ENCODE results near the gene CNPPD1.

CNPPD1 gene

DNA sequence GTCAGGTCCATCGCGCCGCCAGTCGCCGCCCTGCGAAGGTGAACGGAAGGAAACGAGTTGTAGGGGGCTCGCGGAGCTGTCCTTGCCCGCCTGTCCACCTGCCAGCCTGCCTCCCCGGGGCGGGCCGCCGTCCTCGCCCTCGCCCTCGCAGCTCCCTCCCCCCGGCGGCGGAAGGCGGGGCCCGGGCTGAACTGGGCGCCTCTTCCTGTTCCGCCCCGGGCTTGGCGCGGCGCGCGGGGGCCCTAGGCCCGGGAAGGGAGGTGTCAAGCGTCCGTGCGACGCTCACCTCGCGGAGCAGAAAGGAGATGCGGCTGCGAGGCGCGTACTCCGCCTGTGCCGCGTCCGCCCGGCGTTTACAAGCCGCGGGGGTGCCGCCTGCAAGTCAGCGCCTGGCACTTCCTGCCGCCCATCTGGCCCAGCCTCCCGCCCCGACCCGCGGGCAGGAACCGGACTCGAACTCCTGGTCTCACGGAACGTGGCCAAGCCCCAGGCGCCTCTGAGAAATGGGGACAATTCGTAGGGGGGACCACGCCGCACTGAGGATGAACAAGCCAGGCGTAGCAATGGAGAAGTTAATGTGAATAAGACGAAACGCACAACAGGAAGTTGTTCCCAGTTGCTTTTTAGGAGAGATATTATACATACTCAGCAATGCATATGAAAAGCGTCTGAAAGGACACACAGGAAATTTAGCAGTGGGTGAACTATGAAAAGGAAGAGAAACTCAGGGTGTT is at the start of gene CNPPD1:
Gene CNPPD1 (minus strand): TSS at position 108 of the 734 bp plus-strand sequence. CDS start 97 bp downstream, at position 11.
- peak; percentile 73 for DNase-seq (ENCODE audit: low spot score)

DNA sequence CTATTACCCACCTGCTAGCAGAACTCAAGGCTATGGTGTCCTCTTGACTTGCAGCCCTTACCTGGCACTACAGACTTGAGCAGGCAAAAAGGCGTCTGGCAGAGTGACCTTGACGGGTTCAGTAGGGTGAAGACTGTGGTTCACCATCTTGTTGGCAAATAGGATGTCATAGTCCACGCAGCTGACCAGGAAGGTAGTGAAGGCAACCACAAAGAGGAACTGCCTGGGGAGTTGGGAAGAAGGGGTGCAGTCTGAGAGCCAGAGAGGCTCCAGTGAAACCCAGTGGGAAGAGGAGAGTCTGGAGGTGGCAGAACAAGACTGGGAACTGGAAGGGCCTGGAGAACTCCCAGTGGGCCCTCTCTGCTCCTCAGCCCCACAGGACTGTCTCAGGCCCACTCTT is 48.6 kb upstream of the CNPPD1 start:
- no peak for DNase-seq (ENCODE audit: low spot score)

DNA sequence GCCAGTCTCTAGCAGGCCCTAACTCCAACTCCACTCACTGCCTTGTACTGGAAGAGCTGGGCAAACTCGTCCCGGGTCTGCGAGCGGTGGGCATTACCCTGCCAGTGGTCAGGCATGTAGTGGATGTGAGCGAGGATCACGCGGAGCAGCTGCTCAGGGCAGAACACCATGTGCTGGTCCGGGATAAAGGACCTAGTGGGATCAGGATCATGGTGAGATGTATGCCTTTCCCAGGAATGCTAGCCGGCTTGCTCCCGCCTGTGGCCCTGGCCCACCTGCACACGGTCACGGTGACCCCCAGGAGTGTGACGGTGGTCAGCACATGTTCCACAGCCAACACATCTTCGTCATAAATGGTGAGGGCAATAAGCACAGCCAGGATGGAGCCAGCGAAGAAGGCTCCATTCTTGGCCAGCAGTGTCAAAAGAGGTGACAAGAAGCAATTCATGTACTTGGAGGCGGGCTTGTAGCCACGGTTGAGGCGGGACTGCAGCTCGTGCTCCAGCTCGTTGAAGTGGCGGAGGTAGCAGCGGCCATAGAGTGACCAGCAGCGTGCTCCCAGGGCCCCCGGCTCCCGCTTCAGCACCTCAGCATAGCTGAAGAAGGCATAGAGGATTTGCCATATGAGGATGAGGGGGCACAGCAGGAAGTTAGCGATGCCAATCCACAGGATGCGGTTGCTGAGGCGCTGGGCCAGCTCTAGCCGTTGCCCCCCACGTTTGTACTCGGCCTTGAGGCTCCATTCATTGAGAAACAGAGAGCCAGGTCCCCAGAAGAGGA is 47.3 kb upstream of the CNPPD1 start:
- DNase-seq (ENCODE audit: low spot score), result no peak

- no peak for DNase-seq (ENCODE audit: low spot score)
These were observed 45.3 kb upstream of the CNPPD1 start for GRCh38 chr2:219221957-219222518.

- DNase-seq (ENCODE audit: low spot score), result no peak
These were observed 44.1 kb upstream of the CNPPD1 start for GRCh38 chr2:219220652-219221402.

- no peak for DNase-seq (ENCODE audit: low spot score)
These were observed 43.2 kb upstream of the CNPPD1 start for GRCh38 chr2:219219784-219220532.

DNA sequence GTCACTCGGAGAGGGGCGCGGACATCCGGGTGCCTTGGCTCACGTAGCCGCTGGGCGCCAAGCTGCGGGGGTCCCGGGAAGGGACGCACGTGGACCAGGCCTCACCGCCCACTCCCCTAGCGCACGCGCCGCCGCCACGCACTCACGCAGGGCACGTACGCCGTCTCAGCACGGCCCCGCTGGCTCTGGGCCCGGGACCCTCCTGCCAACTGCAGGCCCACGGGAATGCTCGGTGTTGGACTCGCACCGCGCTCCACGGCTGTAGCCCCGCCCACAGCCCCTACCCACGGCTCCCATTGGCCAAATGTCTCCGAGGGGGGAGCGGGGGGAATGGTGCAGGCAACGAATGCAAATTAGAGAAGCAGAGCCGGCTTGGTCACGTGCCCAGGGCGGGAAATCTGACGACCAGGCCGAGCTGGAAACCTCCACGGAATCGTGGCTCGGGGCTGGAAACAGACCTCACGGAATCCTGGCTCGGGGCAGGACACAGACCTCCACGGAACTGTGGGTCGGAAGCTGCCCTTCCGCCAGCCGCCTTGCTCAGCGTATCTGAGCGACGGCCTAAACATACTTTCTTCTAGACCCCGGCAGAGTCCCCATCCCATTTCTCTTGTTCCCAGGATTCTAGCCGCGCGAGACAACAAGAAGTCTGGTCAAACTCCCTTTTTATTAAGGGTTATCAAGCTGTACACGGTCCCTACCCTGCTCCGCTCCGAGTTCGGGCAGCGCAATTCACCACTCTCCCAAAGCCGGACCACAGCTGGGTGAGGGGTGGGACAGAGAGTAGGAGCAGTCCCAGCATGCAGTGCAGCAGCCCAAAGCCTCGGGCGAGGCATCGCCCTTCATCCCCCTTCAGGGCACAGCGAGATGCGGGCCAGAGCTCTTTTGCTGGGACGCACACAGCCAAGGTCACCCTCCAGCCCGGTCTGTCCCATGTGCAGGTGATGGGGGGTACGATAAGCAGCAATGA is 42.3 kb upstream of the CNPPD1 start, which contains the start of gene ABCB6:
Gene ABCB6 (minus strand): TSS at position 227 of the 970 bp plus-strand sequence. CDS start 285 bp downstream, outside the sequence.
- peak; percentile 67 for DNase-seq (ENCODE audit: low spot score)

DNA sequence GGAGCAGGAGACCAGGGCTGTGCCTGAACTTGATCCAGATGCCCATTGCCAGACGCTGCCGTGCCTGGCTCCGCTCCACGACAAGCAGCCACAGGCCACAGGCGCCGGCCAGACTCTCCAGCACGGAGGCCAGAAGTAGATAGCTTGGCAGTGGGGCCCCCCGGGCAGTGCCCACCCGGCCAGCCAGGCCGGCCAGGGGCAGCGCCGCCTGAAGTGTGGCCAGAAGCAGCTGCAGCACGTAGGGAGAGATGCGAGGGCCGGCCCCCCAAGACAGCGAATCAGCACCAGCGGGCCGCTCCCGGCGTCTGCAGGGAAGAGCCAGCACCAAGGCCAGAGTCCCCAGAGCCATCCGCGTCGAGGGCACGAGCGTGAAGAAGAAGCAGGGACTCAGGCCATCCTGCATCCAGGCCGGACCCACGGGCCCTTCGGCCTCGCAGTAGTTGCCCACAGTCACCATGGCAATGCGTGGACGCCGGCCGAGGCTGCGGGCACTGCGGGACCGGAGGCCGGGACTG is 41.5 kb upstream of the CNPPD1 start:
- DNase-seq (ENCODE audit: low spot score), result peak; percentile 42

GRCh38 chr2:219216535-219216915 is 39.8 kb upstream of the CNPPD1 start:
- no peak for DNase-seq (ENCODE audit: low spot score)

- no peak for DNase-seq (ENCODE audit: low spot score)
These were observed 39.3 kb upstream of the CNPPD1 start for GRCh38 chr2:219215871-219216534.

GRCh38 chr2:219214786-219215185 is 38.1 kb upstream of the CNPPD1 start:
- DNase-seq (ENCODE audit: low spot score), result no peak

GRCh38 chr2:219214141-219214540 is 37.4 kb upstream of the CNPPD1 start:
- DNase-seq (ENCODE audit: low spot score), result no peak

DNA sequence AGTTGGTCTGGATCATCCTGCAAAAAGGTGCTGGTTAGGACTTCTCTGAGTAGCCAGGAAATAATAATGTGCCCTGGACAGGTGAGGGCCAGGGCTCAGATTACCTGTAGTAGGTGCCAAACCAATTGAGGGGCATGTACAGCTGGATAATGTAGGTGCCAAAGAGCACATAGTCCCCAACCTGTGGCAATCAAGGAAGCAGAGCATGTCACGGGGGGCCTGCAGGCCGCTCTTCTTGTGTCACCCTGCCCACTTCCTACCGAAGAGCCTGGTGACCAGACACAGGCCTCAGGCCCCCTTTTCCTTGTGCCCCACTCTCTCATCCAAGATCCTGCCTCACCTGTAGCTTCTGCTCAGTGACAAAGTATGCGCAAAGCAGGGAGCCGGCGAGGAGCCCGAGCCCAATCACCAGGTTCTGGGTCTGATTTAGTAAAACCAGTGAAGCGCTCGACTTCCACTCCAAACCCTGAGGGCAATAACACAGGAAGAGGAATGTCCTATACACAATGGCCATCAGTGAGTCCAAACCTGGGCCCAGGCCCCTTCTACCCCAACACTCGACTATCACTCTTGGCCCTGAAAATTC is 36.9 kb upstream of the CNPPD1 start:
- DNase-seq (ENCODE audit: low spot score), result no peak

DNA sequence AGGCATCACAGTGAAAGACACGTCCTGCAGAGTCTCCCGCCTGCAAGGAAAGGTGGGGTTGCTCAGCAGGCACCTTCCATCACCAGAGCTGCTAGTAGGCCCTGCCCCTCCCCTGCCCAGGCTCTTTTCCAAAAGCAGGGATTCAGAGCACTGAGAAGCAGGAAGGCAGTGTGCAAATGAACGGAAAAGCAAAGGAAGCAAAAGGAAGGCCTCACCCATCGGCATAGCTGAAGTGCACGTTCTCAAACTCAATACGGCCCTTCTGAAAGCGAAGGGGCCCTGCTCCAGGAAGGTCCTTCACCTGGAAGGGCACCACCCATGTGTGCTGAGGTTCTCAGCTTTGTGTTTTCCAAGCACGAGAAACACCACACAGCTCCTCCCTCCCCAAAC is 36.3 kb upstream of the CNPPD1 start:
- DNase-seq (ENCODE audit: low spot score), result no peak

DNA sequence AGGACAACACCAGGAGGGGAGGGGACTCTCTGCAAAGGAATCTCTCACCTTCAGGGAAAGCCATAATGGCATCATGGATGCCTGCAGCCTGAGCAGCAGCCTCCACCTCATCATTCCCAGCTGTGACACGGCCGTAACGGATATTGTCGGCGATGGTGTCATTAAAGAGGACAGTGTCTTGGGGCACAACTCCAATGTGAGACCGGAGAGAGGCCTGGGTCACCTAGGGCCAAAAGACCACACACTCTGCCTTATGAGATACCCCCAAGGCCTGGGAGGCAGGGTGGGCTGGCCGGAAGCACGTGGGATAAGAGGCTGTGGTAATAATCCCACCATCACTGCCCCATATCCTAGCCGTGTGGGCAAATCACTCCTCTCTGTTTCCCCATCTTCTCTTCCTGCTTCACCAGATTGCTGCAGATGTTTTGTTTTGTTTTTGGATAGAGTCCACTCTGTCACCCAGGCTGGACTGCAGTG is 34.2 kb upstream of the CNPPD1 start:
- no peak for DNase-seq (ENCODE audit: low spot score)

- no peak for DNase-seq (ENCODE audit: low spot score)
These were observed 33.6 kb upstream of the CNPPD1 start for GRCh38 chr2:219210196-219210885.

- DNase-seq (ENCODE audit: low spot score), result no peak
These were observed 32.8 kb upstream of the CNPPD1 start for GRCh38 chr2:219209236-219210195.

Data from kidney capillary endothelial cell (primary cell).